HG03575 (cell line): ENCODE data around the gene EHMT1.

Experiments used
- ATAC-seq: cut with Tn5 transposase; IDR thresholded peaks from one replicate; pipeline ENCODE4 v1.9.1; 2021; ENCODE audit not compliant: unreplicated experiment, insufficient number of reproducible peaks, low FRiP score; ENCODE audit errors: extremely low read depth

The EHMT1 gene

GRCh38 chr9:137785704-137786161 is 166.9 kb downstream of the EHMT1 start:
- no peak for ATAC-seq

- no peak for ATAC-seq
These were observed 167.7 kb downstream of the EHMT1 start for GRCh38 chr9:137786511-137786920.

- ATAC-seq: no peak
These were observed 168.6 kb downstream of the EHMT1 start for GRCh38 chr9:137787381-137787780.

- ATAC-seq: no peak
These were observed 169.1 kb downstream of the EHMT1 start for GRCh38 chr9:137787786-137788505.

GRCh38 chr9:137788561-137789294 is 169.9 kb downstream of the EHMT1 start:
- ATAC-seq: no peak

GRCh38 chr9:137789295-137789895 is 170.6 kb downstream of the EHMT1 start:
- no peak for ATAC-seq

GRCh38 chr9:137791947-137792346 is 173.1 kb downstream of the EHMT1 start:
- no peak for ATAC-seq

GRCh38 chr9:137793196-137793841 is 174.5 kb downstream of the EHMT1 start:
- ATAC-seq: no peak

GRCh38 chr9:137795156-137795666 is 176.4 kb downstream of the EHMT1 start:
- ATAC-seq: no peak

GRCh38 chr9:137797206-137798120 is 178.7 kb downstream of the EHMT1 start:
- no peak for ATAC-seq

- ATAC-seq: no peak
These were observed 179.3 kb downstream of the EHMT1 start for GRCh38 chr9:137798142-137798541.

- ATAC-seq: no peak
These were observed 180.3 kb downstream of the EHMT1 start for GRCh38 chr9:137798901-137799629.

GRCh38 chr9:137799630-137799983 is 180.8 kb downstream of the EHMT1 start:
- no peak for ATAC-seq

- no peak for ATAC-seq
These were observed 181.6 kb downstream of the EHMT1 start for GRCh38 chr9:137800196-137801022.

- ATAC-seq: no peak
These were observed 182.2 kb downstream of the EHMT1 start for GRCh38 chr9:137801023-137801319.

GRCh38 chr9:137802021-137802420 is 183.2 kb downstream of the EHMT1 start:
- no peak for ATAC-seq

- no peak for ATAC-seq
These were observed 183.9 kb downstream of the EHMT1 start for GRCh38 chr9:137802521-137803243.
